Measurements from ENCODE around the gene MRPL53. TPM values are rescaled to one million over a fixed set of nuclear protein-coding genes. Genes with fewer than 3 reads are reported as not detected.

The MRPL53 gene
- total and polyA plus RNA-seq, 9 of the 15 experiments (the other 6 are each of a cell fraction or from before 2014, with no cell fraction given), result 11.5 to 87.9 (median 41.1) TPM

DNA sequence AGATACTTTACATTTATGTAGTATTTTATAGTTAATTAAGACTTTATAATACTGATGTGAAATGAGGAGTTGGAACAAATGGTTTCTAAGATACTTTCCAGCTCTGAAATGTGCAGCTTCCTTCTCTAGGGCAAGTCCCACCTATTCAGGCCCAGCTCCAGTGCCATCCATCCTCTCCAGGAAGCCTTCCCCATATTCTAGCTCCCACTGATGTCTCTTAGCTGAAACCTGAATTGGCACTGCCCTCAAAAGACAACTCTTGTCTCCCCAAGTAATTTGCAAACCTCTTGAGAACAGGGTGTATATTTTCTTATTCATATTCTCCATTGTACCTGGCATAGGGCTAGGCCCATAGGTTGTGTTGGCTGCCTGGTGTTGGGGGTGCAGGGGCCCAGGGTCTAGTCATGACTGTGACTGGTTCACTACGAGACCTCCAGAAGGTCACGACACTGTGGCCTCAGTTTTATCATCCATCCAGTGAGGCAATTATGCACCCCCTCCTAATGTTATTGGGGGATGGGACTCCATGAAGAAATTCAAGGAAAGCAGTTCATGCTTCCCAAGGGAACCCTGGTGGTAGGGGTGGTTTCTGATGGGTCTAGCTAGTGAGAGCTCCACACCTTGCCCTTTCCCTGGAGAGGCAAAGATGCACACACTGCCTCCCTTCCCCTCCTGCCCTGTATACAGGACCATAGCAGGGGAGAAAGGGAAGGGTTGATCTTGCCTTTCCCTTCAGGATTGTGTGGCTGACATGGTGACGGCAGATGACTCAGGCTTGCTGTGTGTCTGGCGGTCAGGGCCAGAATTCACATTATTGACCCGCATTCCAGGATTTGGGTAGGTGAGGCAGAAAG lies 48.1 kb downstream of the MRPL53 start:
- Histone ChIP-seq H3K4me2 (ENCODE audit: insufficient read depth, low read length) (no peak overlapping the region), H3K36me3 (ENCODE audit: control insufficient read depth, insufficient read depth, low read length) (no peaks in the 10 kb centered on the region), H3K79me2 (ENCODE audit: control insufficient read depth, insufficient read depth, low read length) (no peaks in the 10 kb centered on the region), H3K27me3 (ENCODE audit: control insufficient read depth in 2 of 2, insufficient read depth in 2 of 2, low read length in 2 of 2) (peaks cover 2 to 8% of the 10 kb centered on the region in 2 experiments; a peak in 2 of 5 replicates), H3K27ac (ENCODE audit: extremely low read depth, low read depth, low read length) (no peak overlapping the region), H3K9ac (ENCODE audit: insufficient read depth in 1 of 2, low read depth in 2 of 2, low read length in 2 of 2) (no peak overlapping the region), H3K9me3 (replicated peaks; ENCODE audit: control insufficient read depth, insufficient read depth, low read depth, low read length) (no peaks in the 10 kb centered on the region), H4K20me1 (replicated peaks; ENCODE audit: control insufficient read depth, insufficient read depth, low read length) (no peaks in the 10 kb centered on the region), H3K9me1 (ENCODE audit: control insufficient read depth, insufficient read depth, low read length) (no peaks in the 10 kb centered on the region), H3K4me1 (replicated peaks in 1 of 2; ENCODE audit: control insufficient read depth in 2 of 2, insufficient read depth in 2 of 2, low read length in 2 of 2) (peaks cover 5 to 22% of the 10 kb centered on the region in 2 experiments; a peak in 3 of 5 replicates), H2AFZ (ENCODE audit: low read depth, low read length) (no peak overlapping the region), H3K4me3 (no peak overlapping the region)
- BruUV-seq (replicated peaks), result no TSS peak
- no peak for FAIRE-seq
- CTCF ChIA-PET (ENCODE audit: low intra/inter-chr PET ratio), result no interaction called here
- no peak for DNase-seq (ENCODE audit: extremely low read depth in 1 of 4, low spot score in 3 of 4)
- intact Hi-C loops (cut with micrococcal nuclease) (loop anchor here (5.0 kb wide), 1 partner anchor 163 kb away; no protein-coding TSS in a partner anchor), in situ Hi-C loops (cut with MboI) (no loop called here)
- POLR2A ChIA-PET, result interaction anchor here (0.5 to 0.7 kb wide), 3 partner anchors 47 to 604 kb away, joined by 3 read pairs; no protein-coding TSS in a partner anchor
- WGBS (ENCODE audit: insufficient coverage, low coverage, missing lambda C conversion rate), result 16% methylated on average over 5 of the region's 5 CpGs
- no peak for ATAC-seq
- TF ChIP-seq SMARCE1 (IDR thresholded peaks at IDR 0.05) (no peak), ZNF175 (CRISPR knock-in tag; IDR thresholded peaks at IDR 0.05; ENCODE audit: low read depth) (no peak), TAF7 (tag; IDR thresholded peaks at IDR 0.05) (no peak), KAT7 (CRISPR knock-in tag; IDR thresholded peaks at IDR 0.05; ENCODE audit: borderline replicate concordance) (no peak), RFX5 (IDR thresholded peaks at IDR 0.05; ENCODE audit: low read depth, low read length) (no peak), FOXK2 (conservative IDR thresholded peaks at IDR 0.05 in 1 of 2, IDR thresholded peaks at IDR 0.05 in 1 of 2; ENCODE audit: low read depth in 2 of 2) (no peak), MGA (IDR thresholded peaks at IDR 0.05) (no peak), ZNF764 (CRISPR knock-in tag; IDR thresholded peaks at IDR 0.05; ENCODE audit: low read depth) (no peak), ATF1 (CRISPR knock-in tag; IDR thresholded peaks at IDR 0.05) (no peak), ATF1 (tag; IDR thresholded peaks at IDR 0.05) (no peak), ZNF445 (CRISPR knock-in tag; IDR thresholded peaks at IDR 0.05; ENCODE audit: low read depth) (no peak)
